Pancreas (tissue), 10 donors: Measurements from ENCODE around the gene NPNT. TPM values are rescaled to one million over a fixed set of nuclear protein-coding genes. Genes with fewer than 3 reads are reported as not detected.
"Not testable (repeated sequence)": the region's sequence is repeated elsewhere in the genome, so short reads cannot be mapped to it uniquely, and the experiment has no call there.

ENCODE experiments used
- ATAC-seq, 4 donors: fragments of 200-7000 bp; cut with Tn5 transposase; one replicate each; pipeline versions ENCODE4 v1.8.0 to v1.9.1; 2020; ENCODE audit warnings: mild to moderate bottlenecking in 4 of 4, moderate library complexity in 4 of 4
- DNase-seq, 6 donors: peaks; one replicate each; pipeline ENCODE4 v3.0.0-alpha.2; 2020
- FAIRE-seq: peaks from 2 replicates; lab custom pipeline; 2012; peaks lifted over from hg19 to GRCh38; lab: Jason Lieb, UNC
- H3K27ac ChIP-seq, 4 donors: fragments of 200-600 bp; sonication (generic); 1 replicate in 3 of 4; 2 replicates in 1 of 4; pipeline versions ENCODE4 v1.5.0 to v1.8.0; 2020
- H3K27me3 ChIP-seq, 4 donors: fragments of 200-600 bp; one replicate each; pipeline ENCODE4 v1.8.0; 2021
- H3K36me3 ChIP-seq, 3 donors: fragments of 200-600 bp; sonication (generic) in 1 of 3; one replicate each; pipeline versions ENCODE4 v1.5.0 to v1.8.0; 2020 to 2021
- H3K4me1 ChIP-seq, 3 donors: fragments of 200-600 bp; one replicate each; pipeline ENCODE4 v1.8.0; 2021
- H3K4me3 ChIP-seq, 4 donors: fragments of 200-600 bp; sonication (generic) in 2 of 4; one replicate each; pipeline versions ENCODE4 v1.5.0 to v1.8.0; 2020 to 2021
- H3K9me3 ChIP-seq, 4 donors: fragments of 200-600 bp; one replicate each; pipeline ENCODE4 v1.8.0; 2021
- CTCF ChIP-seq, 4 donors: fragments of 200-600 bp; sonication (generic) in 3 of 4; IDR thresholded peaks; one replicate each; pipeline versions ENCODE4 v1.5.0 to v1.8.0; 2021; ENCODE audit warnings: antibody characterized with exemption in 4 of 4
- WGBS, 2 donors: extraction: QIAGEN DNeasy Blood & Tissue Kit; methylation state at CpG; one replicate each; pipeline ENCODE4 v1.1.7; 2013; 5-methylcytosine and 5-hydroxymethylcytosine counted together
- intact Hi-C, 3 donors: fragments of 100-400 bp; cut with DNase I; formaldehyde crosslinking; loops; one replicate each; pipeline versions ENCODE4 v1.11.1 to v1.14.2; 2022
- polyA plus RNA-seq, 2 donors: library from polyadenylated mRNA; stranded (reverse); fragments of 200-250 nt; gene quantifications; one replicate each; pipeline ENCODE4 v1.2.3, GENCODE V29; 2013
- total RNA-seq, 6 donors: library from RNA; stranded (reverse); fragmentation: NEBNext Ultra II Directional in 4 of 6; extraction: Animal tissue kit (Norgen Biotek cat#: 25700) in 4 of 6; gene quantifications; one replicate each; pipeline versions ENCODE4 v1.2.1 to v1.2.4, GENCODE V29; 2021 to 2023
- donor health status: healthy with polysubstance abuse.
- donor health status: DM: no; HTN: no; CAD: no; lungs with moderate emphysema.
- donor health status: DM: no; HTN: no; CAD: no.
- donor health status: control.
- donor health status: control.
- donor health status: Bipolar disorder and iron deficiency.
- donor health status: DM: yes; HTN: yes; CAD: no.
- donor health status: DM: no; HTN: no; CAD: no.
- donor health status: DM: no; HTN: no; CAD: no.
- donor health status: DM: yes; HTN: yes; CAD: no.

The NPNT gene
- total RNA-seq (10 to 100 TPM; 17.2 to 63.8 (median 28.6) TPM), polyA plus RNA-seq (10 to 100 TPM; 33.9 to 48.6 TPM)

GRCh38 chr4:105894660-105895582 is at the start of gene NPNT:
Gene NPNT, plus strand, starts transcription at chr4:105895471. Its CDS starts 182 bp downstream, at chr4:105895653.
- peak; percentile 51 to 85 (median 74) for DNase-seq
- no peak for FAIRE-seq
- Histone ChIP-seq H3K27ac (peak within 1 kb of the TSS; percentile 60 to 92 (median 84)), H3K9me3 (no peaks in the 10 kb centered on the region), H3K36me3 (no peaks in the 10 kb centered on the region), H3K4me1 (peaks cover 0 to 9% (median 8%) of the 10 kb centered on the region in 3 donors), H3K27me3 (no peaks in the 10 kb centered on the region), H3K4me3 (peak within 1 kb of the TSS; percentile 59 to 75 (median 71))
- WGBS, 2 donors = 1% methylated on average over 41 to 56 of the region's 56 CpGs
- TF ChIP-seq CTCF (IDR thresholded peaks at IDR 0.05) = no peak
- ATAC-seq = peak; percentile 78 to 87 (median 83)
- intact Hi-C loops = no loop called here

GRCh38 chr4:105845559-105845958 is 49.7 kb upstream of the NPNT start:
- no peak for TF ChIP-seq CTCF (IDR thresholded peaks at IDR 0.05)
- Histone ChIP-seq H3K36me3 (no peaks in the 10 kb centered on the region), H3K9me3 (no peaks in the 10 kb centered on the region), H3K27ac (no peak overlapping the region), H3K27me3 (no peaks in the 10 kb centered on the region), H3K4me3 (no peak overlapping the region), H3K4me1 (peaks cover 3 to 12% (median 6%) of the 10 kb centered on the region in 3 donors)
- ATAC-seq (no peak), FAIRE-seq (no peak), DNase-seq (no peak)
- intact Hi-C loops = no loop called here
- WGBS, 2 donors = 73 to 79% methylated on average over 3 of the region's 3 CpGs

- FAIRE-seq, H3K9me3 ChIP-seq, intact Hi-C loops, DNase-seq, H3K27me3 ChIP-seq, H3K4me3 ChIP-seq, ATAC-seq, H3K27ac ChIP-seq, H3K36me3 ChIP-seq: not testable (repeated sequence)
- WGBS, 2 donors = 94 to 97% methylated on average over 6 of the region's 6 CpGs
- peaks cover 3 to 12% (median 6%) of the 10 kb centered on the region in 3 donors for H3K4me1 ChIP-seq
These were observed 46.9 kb upstream of the NPNT start for GRCh38 chr4:105848359-105848758.

GRCh38 chr4:105851196-105851595 is 44.1 kb upstream of the NPNT start:
- intact Hi-C loops = no loop called here
- H3K9me3 ChIP-seq = no peaks in the 10 kb centered on the region
- DNase-seq (no peak), FAIRE-seq (no peak), ATAC-seq (no peak)
- H3K27me3 ChIP-seq = no peaks in the 10 kb centered on the region
- no peak for TF ChIP-seq CTCF (IDR thresholded peaks at IDR 0.05)
- H3K4me1 ChIP-seq = no peaks in the 10 kb centered on the region
- no peak overlapping the region for H3K27ac ChIP-seq
- WGBS, 2 donors = 70 to 74% methylated on average over 3 of the region's 3 CpGs
- no peak overlapping the region for H3K4me3 ChIP-seq
- no peaks in the 10 kb centered on the region for H3K36me3 ChIP-seq

GRCh38 chr4:105852230-105852629 is 43.0 kb upstream of the NPNT start:
- H3K4me1 ChIP-seq, H3K9me3 ChIP-seq, H3K27me3 ChIP-seq, H3K36me3 ChIP-seq, DNase-seq, H3K4me3 ChIP-seq, FAIRE-seq, intact Hi-C loops, H3K27ac ChIP-seq, ATAC-seq: not testable (repeated sequence)
- 98% methylated on average over 2 of the region's 2 CpGs for WGBS, 2 donors
